GM12878 (cell line): Measurements from ENCODE around the gene GTSF1L. TPM values are rescaled to one million over a fixed set of nuclear protein-coding genes. Genes with fewer than 3 reads are reported as not detected.

Source experiments
- ATAC-seq: fragments of 200-7000 bp; cut with Tn5 transposase; 3 replicates; pipeline ENCODE4 v1.9.1; 2020; ENCODE audit warnings: mild to moderate bottlenecking, moderate library complexity
- BruUV-seq: library from RNA; stranded (reverse); fragments of 400-500 nt; replicated peaks from 2 replicates; lab custom pipeline; 2021; lab: Mats Ljungman, UMichigan
- CTCF ChIA-PET: fragments of 300-600 bp; sonication (Branson Sonifier 250); formaldehyde crosslinking; extraction: SDS; loops from one replicate; lab custom pipeline; 2021; ENCODE audit warnings: inconsistent platforms; lab: Yijun Ruan, JAX
- POLR2A ChIA-PET: fragments of 350-600 bp; formaldehyde crosslinking; extraction: SDS; loops from one replicate; lab custom pipeline; 2021; ENCODE audit warnings: inconsistent platforms; lab: Charles Lee
- RAD21 ChIA-PET: fragments of 300-600 bp; sonication (Branson Sonifier 250); formaldehyde crosslinking; loops from one replicate; lab custom pipeline; 2023; ENCODE audit warnings: antibody characterized with exemption; ENCODE audit not compliant: unreplicated experiment; lab: Charles Lee
- SMC1A ChIA-PET: fragments of 300-600 bp; sonication (Branson Sonifier 250); formaldehyde crosslinking; loops from one replicate; lab custom pipeline; 2023; ENCODE audit not compliant: unreplicated experiment, uncharacterized antibody; lab: Charles Lee
- DNase-seq: peaks from one replicate; pipeline ENCODE4 v3.0.0-alpha.2; 2011; ENCODE audit warnings: low read depth, low spot score
- FAIRE-seq: peaks from 3 replicates; lab custom pipeline; 2011; peaks lifted over from hg19 to GRCh38; lab: Jason Lieb, UNC
- H2AFZ ChIP-seq: 2 replicates; pipeline ENCODE4 v1.6.0; 2011; ENCODE audit warnings: low read depth, low read length, control low read depth; ENCODE audit not compliant: control insufficient read depth
- H3K27ac ChIP-seq: 2 replicates; pipeline ENCODE4 v1.5.1; 2011; ENCODE audit warnings: control low read depth; ENCODE audit not compliant: control insufficient read depth, insufficient read depth
- H3K27me3 ChIP-seq, 2 experiments: replicated peaks in 1 of 2; 2 replicates each; pipeline versions ENCODE4 v1.6.0 to v1.6.1; 2011; ENCODE audit warnings: low read length in 1 of 2; ENCODE audit not compliant: control insufficient read depth in 2 of 2, insufficient read depth in 2 of 2
- H3K36me3 ChIP-seq, 2 experiments: 2 replicates each; pipeline ENCODE4 v1.5.1; 2011; ENCODE audit warnings: low read length in 1 of 2; ENCODE audit not compliant: control insufficient read depth in 2 of 2, insufficient read depth in 2 of 2
- H3K4me1 ChIP-seq: 2 replicates; pipeline ENCODE4 v1.6.1; 2011; ENCODE audit warnings: mild to moderate bottlenecking, low read length, moderate library complexity, mixed read lengths; ENCODE audit not compliant: control insufficient read depth, insufficient read depth
- H3K4me2 ChIP-seq: 2 replicates; pipeline ENCODE4 v1.6.0; 2011; ENCODE audit warnings: control low read depth; ENCODE audit not compliant: control insufficient read depth, insufficient read depth
- H3K4me3 ChIP-seq: fragments of 200-600 bp; sonication (generic); 2 replicates; pipeline ENCODE4 v1.5.1; 2016
- H3K79me2 ChIP-seq: 2 replicates; pipeline ENCODE4 v1.6.0; 2011; ENCODE audit warnings: low read length; ENCODE audit not compliant: control insufficient read depth, insufficient read depth
- H3K9ac ChIP-seq: 2 replicates; pipeline ENCODE4 v1.8.0; 2011; ENCODE audit warnings: low read length, control low read depth, mixed read lengths; ENCODE audit not compliant: control insufficient read depth, insufficient read depth
- H3K9me3 ChIP-seq: replicated peaks from 3 replicates; pipeline ENCODE4 v1.5.1; 2011; ENCODE audit warnings: mild to moderate bottlenecking, low read length; ENCODE audit not compliant: control insufficient read depth, insufficient read depth
- H4K20me1 ChIP-seq: 2 replicates; pipeline ENCODE4 v1.6.0; 2011; ENCODE audit not compliant: control insufficient read depth, insufficient read depth
- BRCA1 ChIP-seq: IDR thresholded peaks from 2 replicates; pipeline ENCODE4 v1.6.1; 2011; ENCODE audit warnings: low read depth, low read length, improper control_type of control experiment
- CEBPZ ChIP-seq: fragments of 150-350 bp; IDR thresholded peaks from 2 replicates; pipeline ENCODE4 v1.6.1; 2016; ENCODE audit warnings: low read depth, low read length
- E2F4 ChIP-seq: IDR thresholded peaks from 2 replicates; pipeline ENCODE4 v1.6.1; 2012; ENCODE audit warnings: low read depth, low read length, improper control_type of control experiment
- JUND ChIP-seq: IDR thresholded peaks from 2 replicates; pipeline ENCODE4 v1.6.1; 2012; ENCODE audit warnings: low read depth, mild to moderate bottlenecking, low read length, improper control_type of control experiment, moderate library complexity
- MYC ChIP-seq: IDR thresholded peaks from 2 replicates; pipeline ENCODE4 v1.6.1; 2011; ENCODE audit warnings: mild to moderate bottlenecking, low read length, moderate library complexity, inconsistent platforms; ENCODE audit not compliant: insufficient read depth, insufficient replicate concordance, insufficient read length, severe bottlenecking
- NFYB ChIP-seq: IDR thresholded peaks from 2 replicates; pipeline ENCODE4 v1.6.1; 2011; ENCODE audit warnings: low read depth, mild to moderate bottlenecking, low read length, improper control_type of control experiment, moderate library complexity; ENCODE audit not compliant: insufficient read depth
- YY1 ChIP-seq: IDR thresholded peaks from 2 replicates; pipeline ENCODE4 v1.6.1; 2011; ENCODE audit warnings: low read depth, mild to moderate bottlenecking, low read length
- WGBS: methylation state at CpG from one replicate; pipeline ENCODE4 v1.1.6; 2016; ENCODE audit warnings: low lambda C conversion rate; ENCODE audit not compliant: insufficient replicate concordance, insufficient coverage; ENCODE audit errors: missing lambda C conversion rate; 5-methylcytosine and 5-hydroxymethylcytosine counted together
- in situ Hi-C: fragments of 300-500 bp; cut with MboI; formaldehyde crosslinking; loops from 9 replicates; pipeline ENCODE4 v1.14.3; 2018; ENCODE audit warnings: mixed read lengths
- intact Hi-C: fragments of 100-400 bp; cut with micrococcal nuclease; formaldehyde crosslinking; loops from one replicate; pipeline ENCODE4 v1.14.2; 2022; ENCODE audit not compliant: unreplicated experiment
- polyA plus RNA-seq, 11 experiments: library from polyadenylated mRNA; depleted of rRNA in 4 of 11; unstranded in 6 of 11; stranded (reverse) in 5 of 11; fragments of >200 nt; fragmentation: Nextera tagmentation in 4 of 11; fragmentation: Illumina TruSeq in 1 of 11; extraction: Ambion mirVana in 4 of 11; extraction: Trizol in 1 of 11; gene quantifications; 1 replicate in 1 of 11; 2 replicates in 10 of 11; pipeline versions ENCODE4 v1.2.1 to v1.2.3, GENCODE V29; 2011 to 2016; ENCODE audit warnings: inconsistent platforms in 2 of 11, missing spikeins in 2 of 11, low read depth in 1 of 11
- total RNA-seq, 4 experiments: library from RNA; depleted of rRNA in 3 of 4; stranded (reverse); fragments of >200 nt in 3 of 4; fragmentation: Illumina TruSeq in 1 of 4; extraction: Trizol in 1 of 4; gene quantifications; 2 replicates each; pipeline versions ENCODE4 v1.2.1 to v1.2.3, GENCODE V29; 2013 to 2021

The GTSF1L gene
- total and polyA plus RNA-seq, 10 of the 15 experiments (the other 5 are each of a cell fraction or from before 2014, with no cell fraction given), result 0.56 to 2.4 (median 1.3) TPM

GRCh38 chr20:43740642-43741041 lies 13.8 kb upstream of the GTSF1L start (continued):
- TF ChIP-seq BRCA1 (no peak), YY1 (no peak)

GRCh38 chr20:43739148-43739749 lies 12.4 kb upstream of the GTSF1L start:
- H3K79me2 ChIP-seq, result no peaks in the 10 kb centered on the region
- no peak overlapping the region for H3K4me2 ChIP-seq
- no peaks in the 10 kb centered on the region for H4K20me1 ChIP-seq
- ChIA-PET CTCF (interaction anchor here (0.9 to 1.4 kb wide), 5 partner anchors 9 to 341 kb away, joined by 3 to 7 read pairs (median 3); no protein-coding TSS in a partner anchor), POLR2A (no interaction called here), SMC1A (interaction anchor here (0.6 to 6.7 kb wide), 5 partner anchors 11 to 333 kb away, joined by 3 to 83 read pairs (median 3); no protein-coding TSS in a partner anchor), RAD21 (interaction anchor here (0.6 to 2.7 kb wide), 4 partner anchors 11 to 360 kb away, joined by 3 to 9 read pairs (median 4); no protein-coding TSS in a partner anchor)
- DNase-seq (no peak), ATAC-seq (no peak), FAIRE-seq (no peak)
- no peak overlapping the region for H2AFZ ChIP-seq
- in situ Hi-C loops, result no loop called here
- H3K4me1 ChIP-seq, result peaks cover 22% of the 10 kb centered on the region
- H3K9ac ChIP-seq, result no peak overlapping the region
- no peaks in the 10 kb centered on the region for H3K36me3 ChIP-seq
- intact Hi-C loops, result no loop called here
- H3K9me3 ChIP-seq, result no peaks in the 10 kb centered on the region; the same call in 2 of the 3 replicates
- no TSS peak for BruUV-seq
- H3K27me3 ChIP-seq, result no peaks in the 10 kb centered on the region
- no peak overlapping the region for H3K27ac ChIP-seq
- 97% methylated on average over 9 of the region's 9 CpGs for WGBS
- no peak overlapping the region for H3K4me3 ChIP-seq
- TF ChIP-seq NFYB, result no peak
- no peak for TF ChIP-seq CEBPZ
- no peak for TF ChIP-seq MYC
- TF ChIP-seq E2F4, result no peak
- no peak for TF ChIP-seq JUND
